ENCODE results near the gene TSPAN18.

TSPAN18 gene

DNA sequence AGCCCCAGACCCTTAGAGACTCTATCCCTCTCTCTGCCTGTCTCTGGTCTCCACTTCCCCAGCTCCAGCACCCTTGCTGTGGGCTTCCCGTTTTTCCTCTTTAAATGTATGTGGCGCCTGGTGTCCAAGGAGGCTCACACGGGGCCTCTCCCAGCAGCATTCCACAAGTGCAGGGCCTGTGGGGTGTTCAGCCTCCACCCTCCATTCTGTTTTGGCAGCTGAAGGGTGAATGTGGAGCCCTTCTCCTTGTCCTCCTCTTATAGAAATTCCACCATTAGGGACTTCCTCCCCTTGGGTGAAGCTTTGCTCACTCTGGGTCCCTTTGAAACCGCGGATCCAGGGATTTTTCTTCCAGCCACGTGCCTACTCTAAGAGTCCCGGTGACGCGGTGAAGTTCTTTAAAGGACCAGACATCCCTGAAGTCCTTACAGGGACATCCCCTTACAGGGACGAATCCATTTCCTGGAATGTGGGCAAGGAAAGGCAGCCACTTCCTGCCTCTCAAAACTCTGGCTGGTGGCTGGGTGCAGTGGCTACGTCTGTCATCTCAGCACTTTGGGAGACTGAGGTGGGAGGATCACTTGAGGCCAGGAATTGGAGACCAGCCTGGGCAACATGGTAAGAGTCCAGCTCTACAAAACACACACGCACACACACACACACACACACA lies 1.6 kb upstream of the TSPAN18 start:
- TF ChIP-seq CTCF (conservative IDR thresholded peaks at IDR 0.05; ENCODE audit: low read length): no peak
- H3K4me3 ChIP-seq (ENCODE audit: low read length): no peak overlapping the region
- DNase-seq (ENCODE audit: low read depth): peak; percentile 26

DNA sequence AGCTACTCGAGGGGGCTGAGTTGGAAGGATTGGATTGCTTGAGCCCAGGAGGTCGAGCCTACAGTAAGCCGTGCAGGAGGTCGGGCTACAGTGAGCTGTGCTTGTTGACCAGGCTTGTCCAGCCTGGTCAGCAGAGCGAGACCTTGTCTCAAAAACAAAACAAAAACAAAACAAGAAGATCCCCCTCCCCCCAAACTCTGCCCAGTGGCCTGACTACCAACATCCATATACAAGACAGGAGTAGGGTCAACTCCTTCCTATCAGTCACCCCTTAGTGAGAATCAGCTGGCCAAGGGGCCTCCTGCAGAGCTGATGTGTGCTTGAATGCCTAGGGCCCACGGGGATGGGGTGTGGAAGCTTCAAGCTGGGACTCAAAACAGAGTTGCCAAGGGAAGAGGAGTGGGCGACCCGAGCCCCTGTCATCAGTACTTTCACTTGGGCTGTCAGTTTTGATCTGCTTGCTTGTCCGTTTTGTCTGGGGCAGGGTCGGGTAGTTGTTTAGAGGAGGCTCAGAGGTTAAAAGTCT lies 942 bp upstream of the TSPAN18 start:
- TF ChIP-seq CTCF (conservative IDR thresholded peaks at IDR 0.05; ENCODE audit: low read length): no peak
- H3K4me3 ChIP-seq (ENCODE audit: low read length): no peak overlapping the region
- DNase-seq (ENCODE audit: low read depth): no peak

- H3K4me3 ChIP-seq (ENCODE audit: low read length): peak overlapping the region; percentile 61
- TF ChIP-seq CTCF (conservative IDR thresholded peaks at IDR 0.05; ENCODE audit: low read length): no peak
- no peak for DNase-seq (ENCODE audit: low read depth)
Observed at GRCh38 chr11:44727114-44727372, 281 bp downstream of the TSPAN18 start.

- DNase-seq (ENCODE audit: low read depth): peak; percentile 70
- peak overlapping the region; percentile 61 for H3K4me3 ChIP-seq (ENCODE audit: low read length)
- peak; percentile 76 for TF ChIP-seq CTCF (conservative IDR thresholded peaks at IDR 0.05; ENCODE audit: low read length)
Observed at GRCh38 chr11:44727373-44728287, 868 bp downstream of the TSPAN18 start.

- peak overlapping the region; percentile 61; the same call in 1 of the 2 replicates for H3K4me3 ChIP-seq (ENCODE audit: low read length)
- no peak for DNase-seq (ENCODE audit: low read depth)
- TF ChIP-seq CTCF (conservative IDR thresholded peaks at IDR 0.05; ENCODE audit: low read length): no peak
Observed at GRCh38 chr11:44728491-44728910, 1.7 kb downstream of the TSPAN18 start.

- no peak for DNase-seq (ENCODE audit: low read depth)
- no peak overlapping the region for H3K4me3 ChIP-seq (ENCODE audit: low read length)
- no peak for TF ChIP-seq CTCF (conservative IDR thresholded peaks at IDR 0.05; ENCODE audit: low read length)
Observed at GRCh38 chr11:44729063-44729462, 2.3 kb downstream of the TSPAN18 start.

Measured in AG10803 (cell line).